ENCODE measurements around the gene SCRN1. TPM values are rescaled to one million over a fixed set of nuclear protein-coding genes. Genes with fewer than 3 reads are reported as not detected.

SCRN1 gene
- total and polyA plus RNA-seq, 2 donors (not counting 1 experiment from before 2014, with no cell fraction given) = 124 to 142 TPM

GRCh38 chr7:29976673-29977415 lies 12.8 kb downstream of the SCRN1 start:
- TF ChIP-seq EZH2 (IDR thresholded peaks at IDR 0.05; ENCODE audit: low read length, missing control alignments) = no peak
- TF ChIP-seq CTCF (conservative IDR thresholded peaks at IDR 0.05 in 1 of 2, IDR thresholded peaks at IDR 0.05 in 1 of 2; ENCODE audit: low read depth in 1 of 2, low read length in 2 of 2) = no peak
- Histone ChIP-seq H2AFZ (ENCODE audit: low read length) (no peak overlapping the region), H3K36me3 (ENCODE audit: control insufficient read depth, insufficient read depth, low read length) (no peaks in the 10 kb centered on the region), H3K4me2 (ENCODE audit: extremely low read depth, insufficient read depth, low read length) (no peak overlapping the region), H3K9ac (ENCODE audit: insufficient read depth, low read length) (no peak overlapping the region), H3K27ac (ENCODE audit: insufficient read depth, low read length) (no peak overlapping the region), H3K9me3 (ENCODE audit: control insufficient read depth, insufficient read depth, low read depth, low read length) (no peaks in the 10 kb centered on the region), H3K27me3 (ENCODE audit: control insufficient read depth, insufficient read depth, low read length) (no peaks in the 10 kb centered on the region), H4K20me1 (ENCODE audit: control insufficient read depth, extremely low read depth, insufficient read depth, low read length) (no peaks in the 10 kb centered on the region), H3K79me2 (ENCODE audit: control insufficient read depth, insufficient read depth, low read length) (peaks cover 68% of the 10 kb centered on the region), H3K4me3 (replicated peaks in 1 of 4; ENCODE audit: control extremely low read depth in 1 of 4, insufficient read depth in 1 of 4, low read depth in 3 of 4, low read length in 4 of 4) (no peak overlapping the region), H3K4me1 (ENCODE audit: control insufficient read depth, extremely low read depth, insufficient read depth, low read length) (peaks cover 4% of the 10 kb centered on the region)
- peak; percentile 59 to 78 for DNase-seq (ENCODE audit: low read depth in 2 of 2)

- Histone ChIP-seq H3K27me3 (ENCODE audit: control insufficient read depth, insufficient read depth, low read length) (no peaks in the 10 kb centered on the region), H3K4me2 (ENCODE audit: extremely low read depth, insufficient read depth, low read length) (no peak overlapping the region), H3K9me3 (ENCODE audit: control insufficient read depth, insufficient read depth, low read depth, low read length) (no peaks in the 10 kb centered on the region), H3K4me1 (ENCODE audit: control insufficient read depth, extremely low read depth, insufficient read depth, low read length) (peaks cover 4% of the 10 kb centered on the region), H3K79me2 (ENCODE audit: control insufficient read depth, insufficient read depth, low read length) (peaks cover 68% of the 10 kb centered on the region), H2AFZ (ENCODE audit: low read length) (no peak overlapping the region), H3K9ac (ENCODE audit: insufficient read depth, low read length) (no peak overlapping the region), H4K20me1 (ENCODE audit: control insufficient read depth, extremely low read depth, insufficient read depth, low read length) (no peaks in the 10 kb centered on the region), H3K27ac (ENCODE audit: insufficient read depth, low read length) (no peak overlapping the region), H3K36me3 (ENCODE audit: control insufficient read depth, insufficient read depth, low read length) (no peaks in the 10 kb centered on the region), H3K4me3 (replicated peaks in 1 of 4; ENCODE audit: control extremely low read depth in 1 of 4, insufficient read depth in 1 of 4, low read depth in 3 of 4, low read length in 4 of 4) (peak overlapping the region in 2 of 4 experiments; percentile 25 to 41)
- peak in 1 of 2 donors; percentile 86 for DNase-seq (ENCODE audit: low read depth in 2 of 2)
- no peak for TF ChIP-seq CTCF (conservative IDR thresholded peaks at IDR 0.05 in 1 of 2, IDR thresholded peaks at IDR 0.05 in 1 of 2; ENCODE audit: low read depth in 1 of 2, low read length in 2 of 2)
- TF ChIP-seq EZH2 (IDR thresholded peaks at IDR 0.05; ENCODE audit: low read length, missing control alignments) = no peak
Observed at GRCh38 chr7:29976266-29976665, 13.3 kb downstream of the SCRN1 start.

- Histone ChIP-seq H3K27me3 (ENCODE audit: control insufficient read depth, insufficient read depth, low read length) (no peaks in the 10 kb centered on the region), H2AFZ (ENCODE audit: low read length) (no peak overlapping the region), H3K4me3 (replicated peaks in 1 of 4; ENCODE audit: control extremely low read depth in 1 of 4, insufficient read depth in 1 of 4, low read depth in 3 of 4, low read length in 4 of 4) (peak overlapping the region in 1 of 4 experiments; percentile 41), H3K9me3 (ENCODE audit: control insufficient read depth, insufficient read depth, low read depth, low read length) (no peaks in the 10 kb centered on the region), H3K79me2 (ENCODE audit: control insufficient read depth, insufficient read depth, low read length) (peaks cover 68% of the 10 kb centered on the region), H3K27ac (ENCODE audit: insufficient read depth, low read length) (no peak overlapping the region), H3K9ac (ENCODE audit: insufficient read depth, low read length) (no peak overlapping the region), H3K4me1 (ENCODE audit: control insufficient read depth, extremely low read depth, insufficient read depth, low read length) (peaks cover 4% of the 10 kb centered on the region), H3K4me2 (ENCODE audit: extremely low read depth, insufficient read depth, low read length) (peak overlapping the region; percentile 13), H3K36me3 (ENCODE audit: control insufficient read depth, insufficient read depth, low read length) (no peaks in the 10 kb centered on the region), H4K20me1 (ENCODE audit: control insufficient read depth, extremely low read depth, insufficient read depth, low read length) (no peaks in the 10 kb centered on the region)
- peak in 1 of 2 donors; percentile 46 for DNase-seq (ENCODE audit: low read depth in 2 of 2)
- TF ChIP-seq CTCF (conservative IDR thresholded peaks at IDR 0.05 in 1 of 2, IDR thresholded peaks at IDR 0.05 in 1 of 2; ENCODE audit: low read depth in 1 of 2, low read length in 2 of 2) (no peak), EZH2 (IDR thresholded peaks at IDR 0.05; ENCODE audit: low read length, missing control alignments) (no peak)
Observed at GRCh38 chr7:29975561-29975960, 14.0 kb downstream of the SCRN1 start.

Data from fibroblast of lung (primary cell).